Posterior vena cava (tissue), 2 donors: Measurements from ENCODE around the gene CD300C. TPM values are rescaled to one million over a fixed set of nuclear protein-coding genes. Genes with fewer than 3 reads are reported as not detected.
A peak's percentile ranks its signal among the peaks of the same experiment; 100 is the strongest.
"Not testable (repeated sequence)": the region's sequence is repeated elsewhere in the genome, so short reads cannot be mapped to it uniquely, and the experiment has no call there.

Experiments used
- DNase-seq: peaks from one replicate; pipeline ENCODE4 v3.0.0-alpha.2; 2020; ENCODE audit warnings: low spot score
- intact Hi-C, 2 donors: fragments of 100-400 bp; cut with DNase I; formaldehyde crosslinking; loops; one replicate each; pipeline versions ENCODE4 v1.14.1 to v1.14.2; 2022 to 2023
- total RNA-seq, 2 donors: library from RNA; stranded (reverse); fragmentation: NEBNext Ultra II Directional; extraction: Animal tissue kit (Norgen Biotek cat#: 25700); gene quantifications; one replicate each; pipeline ENCODE4 v1.2.1, GENCODE V29; 2021
- donor health status: DM: yes; HTN: yes; CAD: no.
- donor health status: DM: yes; HTN: yes; CAD: no.

The CD300C gene
- total RNA-seq, 2 donors from 2014 or later, result 2.1 to 4.7 TPM

DNA sequence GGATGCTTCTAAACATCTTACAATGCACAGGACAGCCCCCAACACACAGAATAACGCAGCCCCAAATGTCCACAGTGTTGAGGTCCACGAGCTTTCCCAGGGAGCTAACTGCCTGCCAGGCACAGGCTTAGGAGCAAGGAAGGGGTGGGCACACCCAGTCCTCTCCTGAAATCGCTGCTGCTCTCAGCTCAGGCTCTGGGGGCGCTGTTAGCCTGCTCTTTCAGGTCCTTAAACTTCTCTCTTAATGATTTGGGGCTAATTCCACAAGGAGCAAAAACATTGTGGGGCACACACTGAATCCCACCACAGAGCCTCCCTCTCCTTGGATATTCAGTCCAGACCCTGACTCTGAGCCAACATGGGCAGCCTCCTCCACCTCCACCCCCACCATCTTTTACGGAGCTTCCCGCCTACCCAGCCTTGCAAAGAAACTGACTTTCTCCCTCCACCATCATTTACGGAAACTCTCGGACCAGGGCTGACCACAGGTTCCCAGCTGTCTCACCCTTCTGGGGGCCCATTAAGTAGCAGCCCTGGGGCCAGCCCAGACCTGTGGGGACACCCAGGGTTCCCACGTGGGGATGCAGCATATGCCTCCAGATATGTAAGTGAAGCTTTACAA lies 20.3 kb upstream of the CD300C start:
- intact Hi-C loops, result no loop called here
- DNase-seq, result no peak

DNA sequence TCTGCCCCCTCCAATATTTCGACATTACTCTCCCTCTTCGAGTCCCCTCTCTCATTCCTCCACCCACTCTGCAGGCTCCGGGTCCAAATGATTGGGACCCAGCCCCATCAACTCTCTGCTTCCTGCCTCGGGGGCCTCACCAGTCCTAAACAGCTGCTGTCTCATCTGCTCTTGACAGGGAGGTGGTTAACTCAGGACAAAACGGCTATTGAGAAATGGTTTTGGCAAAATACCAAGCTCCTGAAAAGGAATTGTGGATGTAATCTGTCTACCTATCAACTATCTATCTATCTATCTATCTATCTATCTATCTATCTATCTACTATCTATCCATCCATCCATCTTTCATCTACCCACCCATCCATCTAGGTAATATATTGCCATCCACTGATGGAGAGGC lies 19.2 kb upstream of the CD300C start:
- intact Hi-C loops, result no loop called here
- no peak for DNase-seq

DNA sequence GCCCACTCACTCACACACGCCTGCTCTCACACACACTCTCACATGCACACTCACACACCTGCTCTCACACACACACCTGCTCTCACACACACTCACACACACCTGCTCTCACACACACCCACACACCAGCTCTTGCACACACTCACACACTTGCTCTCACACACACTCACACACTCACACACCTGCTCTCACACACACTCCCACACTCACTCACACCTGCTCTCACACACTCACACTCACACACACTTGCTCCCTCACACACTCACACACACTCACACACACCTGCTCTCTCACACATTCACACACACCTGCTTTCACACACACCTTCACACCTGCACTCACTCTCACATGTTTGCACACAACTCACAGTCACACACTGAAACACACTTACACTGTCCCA lies 17.4 kb upstream of the CD300C start:
- intact Hi-C loops, result no loop called here

DNA sequence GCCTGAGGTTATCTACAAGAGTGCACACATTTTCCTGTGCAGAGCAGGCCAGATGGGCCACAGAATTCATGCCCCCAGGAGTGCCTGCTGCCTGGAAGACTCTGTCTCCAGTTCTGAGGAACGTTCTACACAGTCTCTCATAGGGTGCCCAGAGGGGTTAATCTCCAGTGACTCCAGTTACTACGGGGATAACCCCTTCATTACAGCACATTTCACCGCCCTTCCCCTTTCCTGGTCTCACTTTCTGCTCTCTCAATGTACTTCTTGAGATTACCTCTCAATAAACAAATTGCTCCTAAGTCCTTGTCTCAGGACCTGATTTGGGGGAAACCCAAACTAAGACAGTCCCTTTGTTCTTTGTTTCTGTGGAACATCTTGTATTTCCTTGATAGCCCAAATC lies 15.7 kb upstream of the CD300C start:
- intact Hi-C loops, result no loop called here
- DNase-seq, result no peak

More for the DNA sequence above, 17.4 kb upstream of the CD300C start:
- DNase-seq, result no peak

DNA sequence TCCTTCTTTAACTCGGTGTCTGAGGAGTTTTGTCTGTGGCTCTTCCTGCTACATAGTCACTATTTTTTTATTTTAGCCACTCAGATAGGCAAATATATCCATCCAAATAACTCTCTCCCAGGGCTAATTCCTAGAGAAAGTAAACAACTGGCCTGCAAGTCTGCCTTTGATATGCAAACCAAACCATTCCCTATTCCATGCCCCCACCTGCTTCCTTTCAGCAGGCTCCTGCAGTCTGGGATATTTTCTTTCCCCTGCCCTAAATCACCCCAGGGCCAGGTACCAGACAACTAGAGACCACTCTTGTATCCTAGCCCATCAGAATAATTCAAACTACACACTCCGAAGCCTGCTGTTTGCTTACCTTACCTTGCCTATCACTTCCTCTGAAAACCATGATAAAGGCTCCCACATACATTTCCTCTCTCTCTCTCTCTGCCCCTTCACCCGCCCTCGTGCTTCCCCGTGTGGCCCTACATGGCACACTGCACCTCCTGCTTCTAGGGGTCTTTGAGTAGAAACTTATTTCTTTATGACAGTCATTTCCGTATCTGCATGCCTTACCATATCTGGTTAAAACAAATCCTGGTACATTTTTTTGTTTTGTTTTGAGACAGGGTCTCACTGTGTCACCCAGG lies 13.1 kb upstream of the CD300C start:
- intact Hi-C loops, result no loop called here
- DNase-seq, result peak; percentile 26

DNA sequence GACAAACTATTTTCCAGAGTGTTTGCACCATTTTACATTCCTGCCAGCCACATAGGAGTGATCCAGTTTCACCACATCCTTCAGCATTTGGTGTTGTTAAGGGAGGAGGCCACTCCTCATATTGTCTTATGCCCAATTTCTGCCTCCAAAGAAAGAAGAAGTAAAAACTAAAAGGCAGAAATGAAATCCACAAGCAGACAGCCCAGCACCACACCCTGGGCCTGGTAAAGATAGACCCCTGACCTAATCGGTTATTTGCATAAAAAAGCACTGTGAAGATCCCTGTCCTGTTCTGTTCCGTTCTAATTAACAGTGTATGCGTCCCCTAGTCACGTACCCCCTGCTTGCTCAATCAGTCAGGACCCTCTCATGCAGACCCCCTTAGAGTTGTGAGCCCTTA lies 12.5 kb upstream of the CD300C start:
- intact Hi-C loops, DNase-seq: not testable (repeated sequence)

DNA sequence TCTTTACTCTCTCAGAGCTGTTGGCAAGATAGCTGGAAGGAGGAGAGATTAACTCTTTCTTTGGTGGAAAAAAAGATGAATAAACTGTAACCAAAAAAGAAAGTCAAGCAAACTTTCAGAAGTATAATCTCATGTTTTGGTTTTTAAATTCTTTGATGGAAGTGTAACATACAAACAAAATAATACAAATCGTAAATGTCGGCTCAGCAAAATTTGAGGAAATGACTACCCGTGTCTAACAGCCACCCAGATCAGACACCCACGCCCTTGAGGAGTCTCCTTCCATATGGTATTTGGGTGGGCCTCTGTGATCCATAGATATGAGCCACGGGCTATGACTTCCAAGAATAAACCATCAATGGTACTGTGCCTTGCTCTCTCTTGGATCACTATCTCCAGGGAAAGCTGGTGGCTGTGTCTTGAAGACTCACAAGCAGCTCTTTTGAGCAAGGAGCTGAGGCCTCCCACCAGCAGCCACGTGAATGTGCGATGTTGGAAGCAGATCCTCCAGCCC lies 9.6 kb upstream of the CD300C start:
- DNase-seq, result peak; percentile 62
- intact Hi-C loops, result no loop called here

DNA sequence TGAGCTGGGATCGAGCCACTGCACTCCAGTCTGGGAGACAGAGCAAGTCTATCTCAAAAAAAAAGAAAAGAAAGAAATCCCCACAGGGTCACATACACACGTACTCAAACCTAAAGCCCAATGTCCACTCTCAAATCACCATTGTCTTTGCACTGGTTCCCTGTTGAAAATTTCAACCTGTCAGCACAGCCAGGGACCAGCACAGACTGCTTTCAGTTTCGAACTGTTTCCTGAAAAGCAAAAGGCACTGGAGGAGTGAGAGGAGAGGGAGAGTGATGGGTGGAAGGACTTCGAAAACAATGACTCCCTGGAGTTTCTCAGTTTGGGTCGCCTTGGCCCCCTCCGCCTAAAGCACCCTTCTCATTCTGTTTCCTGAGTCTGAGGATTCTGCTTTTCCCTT lies 9.0 kb upstream of the CD300C start:
- no peak for DNase-seq

DNA sequence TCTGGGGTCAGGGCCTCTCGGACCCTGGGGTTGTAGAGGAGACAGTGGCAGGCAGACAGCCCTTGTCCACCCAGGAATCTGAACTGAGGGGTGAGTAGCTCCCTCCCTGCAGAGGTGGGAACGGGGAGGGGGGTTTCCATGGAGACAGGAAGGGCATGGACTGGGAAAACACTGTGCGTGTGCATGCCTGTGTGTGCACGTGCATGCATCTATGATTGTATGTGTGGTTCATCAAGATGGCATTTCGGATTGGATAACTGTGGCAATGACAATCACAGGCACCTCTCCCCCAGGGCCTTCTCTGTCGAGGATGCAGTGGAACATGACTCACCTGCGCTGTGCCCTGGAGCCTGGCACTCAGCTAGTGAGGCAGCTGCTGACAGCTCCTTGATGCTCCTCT lies 6.1 kb upstream of the CD300C start:
- intact Hi-C loops, result no loop called here
- DNase-seq, result peak; percentile 62

More for the DNA sequence above, 9.0 kb upstream of the CD300C start:
- intact Hi-C loops, result no loop called here

DNA sequence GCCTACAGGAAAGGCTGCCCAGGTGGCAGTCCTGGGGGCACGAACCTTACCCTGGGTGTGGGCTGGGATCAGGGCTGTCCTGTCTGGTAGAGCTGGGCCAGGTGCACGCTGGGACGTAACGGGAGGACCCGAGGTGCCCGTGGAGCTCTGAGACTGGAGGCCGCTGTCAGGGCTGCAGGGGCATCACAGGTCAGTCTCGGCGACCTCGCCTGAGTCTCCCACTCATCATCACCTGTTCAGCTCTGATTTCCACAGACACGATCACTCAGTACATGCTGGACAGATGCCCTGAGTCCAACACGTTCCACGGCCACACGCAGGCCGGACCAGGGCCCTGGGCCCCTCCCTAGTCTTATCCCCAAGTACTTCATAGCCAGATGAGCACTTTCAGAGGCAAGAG lies 4.7 kb upstream of the CD300C start:
- intact Hi-C loops, result no loop called here
- DNase-seq, result no peak

DNA sequence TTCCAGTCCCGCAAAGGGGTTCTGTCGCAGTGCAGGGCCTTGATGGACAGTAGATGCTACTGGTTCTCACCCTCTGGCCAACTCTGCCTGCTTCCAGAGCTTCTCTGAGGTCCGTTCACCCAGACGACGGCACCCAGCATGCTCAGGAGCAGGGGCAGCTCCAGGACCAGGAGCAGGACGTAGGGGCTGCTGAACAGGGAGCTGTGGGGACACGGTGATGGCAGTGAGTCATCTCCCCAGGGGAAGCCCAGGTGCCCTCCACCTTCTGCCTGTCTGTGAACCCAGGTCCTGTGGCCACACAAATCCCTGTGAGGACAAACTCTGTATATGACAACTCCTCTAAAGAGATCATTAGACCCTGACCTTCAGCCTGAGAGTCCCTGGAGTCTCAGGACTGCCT lies 3.4 kb upstream of the CD300C start:
- intact Hi-C loops, result no loop called here

DNA sequence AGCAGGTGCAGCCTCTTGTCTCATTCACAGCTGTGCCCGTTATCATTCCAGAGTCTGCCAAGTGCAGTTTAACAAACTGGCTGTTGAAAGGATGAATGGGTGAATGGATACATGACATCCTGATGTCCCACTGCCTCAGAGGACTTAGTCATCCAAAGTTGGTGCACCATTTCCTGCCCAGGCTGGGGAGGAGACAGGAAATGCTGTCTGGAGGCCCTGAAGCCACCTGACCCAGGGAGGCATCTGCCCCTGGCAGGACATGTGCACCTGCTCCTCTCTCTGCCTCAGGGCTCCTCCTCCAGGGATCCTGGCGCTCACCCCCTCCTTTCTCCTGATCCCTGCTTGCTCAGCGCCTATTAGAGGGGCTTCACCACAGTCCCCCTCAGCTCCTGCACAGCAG lies 1.8 kb upstream of the CD300C start:
- DNase-seq, result peak; percentile 50
- intact Hi-C loops, result no loop called here

More for the DNA sequence above, 3.4 kb upstream of the CD300C start:
- peak; percentile 63 for DNase-seq

DNA sequence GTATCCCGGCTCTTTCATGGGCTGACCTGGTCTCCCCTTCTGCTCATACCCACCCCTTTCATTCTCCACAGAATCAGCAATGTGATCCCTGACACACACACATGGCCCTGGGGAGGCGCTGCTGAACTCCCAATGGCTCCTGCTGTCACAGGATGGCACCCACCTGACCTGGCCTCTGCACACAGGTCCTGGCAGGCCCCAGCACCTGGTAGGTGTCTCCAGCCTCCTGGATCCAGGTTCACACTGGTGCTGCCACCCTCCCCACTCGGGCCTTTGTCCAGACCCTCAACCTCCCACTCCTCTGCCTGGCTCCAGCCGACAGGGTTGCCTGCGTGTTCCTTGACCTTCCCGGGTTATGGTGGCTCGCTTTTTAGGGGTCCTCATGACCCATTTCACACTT lies 1.3 kb upstream of the CD300C start:
- DNase-seq, result peak; percentile 58
- intact Hi-C loops, result no loop called here

DNA sequence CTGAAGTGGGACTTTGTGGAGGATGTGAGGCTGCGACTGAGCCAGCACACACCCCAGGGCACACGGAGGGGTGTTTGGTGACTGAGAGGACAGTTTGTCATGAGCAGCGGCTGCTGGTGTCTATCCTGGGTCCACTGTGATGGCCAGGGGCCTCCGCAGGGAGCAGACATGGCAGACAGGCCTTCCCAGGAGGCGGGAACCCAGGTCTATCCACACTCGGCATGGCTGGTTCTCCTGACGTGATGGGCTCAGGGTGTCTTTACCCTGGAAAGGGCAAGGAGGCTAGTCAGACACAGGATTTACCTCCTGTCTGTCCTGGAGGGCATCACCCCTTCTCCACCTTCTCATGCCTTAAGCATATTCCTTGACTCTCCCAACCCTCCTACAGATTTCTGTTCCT lies 671 bp upstream of the CD300C start:
- peak; percentile 73 for DNase-seq
- intact Hi-C loops, result no loop called here

DNA sequence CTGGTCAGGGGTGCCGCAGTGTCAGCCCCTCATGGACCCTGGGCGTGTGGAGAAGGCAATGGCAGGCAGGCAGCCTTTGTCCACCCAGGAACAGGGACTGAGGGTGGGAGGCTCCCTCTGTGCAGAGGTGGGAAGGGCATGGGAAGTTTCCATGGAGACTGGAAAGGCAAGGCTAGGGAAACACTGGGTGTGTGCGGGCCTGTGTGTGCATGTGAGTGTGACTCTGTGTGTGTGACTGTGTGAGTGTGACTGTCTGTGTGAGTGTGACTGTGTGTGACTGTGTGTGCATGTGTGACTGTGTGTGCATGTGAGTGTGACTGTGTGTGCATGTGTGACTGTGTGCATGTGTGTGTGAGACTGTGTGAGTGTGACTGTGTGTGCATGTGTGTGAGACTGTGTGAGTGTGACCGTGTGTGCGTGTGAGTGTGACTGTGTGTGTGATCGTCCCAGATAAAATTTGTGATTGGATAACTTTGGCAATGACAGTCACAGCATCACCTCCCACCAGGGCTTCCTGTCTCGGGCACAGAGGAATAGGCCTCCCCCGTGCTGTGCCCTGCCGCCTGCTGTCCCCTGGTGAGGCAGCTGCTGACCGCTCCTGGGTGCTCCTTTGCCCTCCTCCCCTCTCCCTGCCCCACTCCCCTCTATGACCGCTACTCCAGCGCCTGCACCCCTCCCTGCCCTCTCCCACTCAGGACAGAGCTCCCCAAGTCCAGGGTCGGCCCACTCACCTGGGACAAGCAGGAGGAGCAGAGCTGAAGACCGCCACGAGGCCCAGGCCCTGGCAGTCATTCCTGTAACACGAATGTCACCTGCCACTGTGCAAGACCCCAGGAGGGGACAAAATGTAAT lies 698 bp downstream of the CD300C start:
- intact Hi-C loops, result no loop called here
- peak; percentile 68 for DNase-seq

DNA sequence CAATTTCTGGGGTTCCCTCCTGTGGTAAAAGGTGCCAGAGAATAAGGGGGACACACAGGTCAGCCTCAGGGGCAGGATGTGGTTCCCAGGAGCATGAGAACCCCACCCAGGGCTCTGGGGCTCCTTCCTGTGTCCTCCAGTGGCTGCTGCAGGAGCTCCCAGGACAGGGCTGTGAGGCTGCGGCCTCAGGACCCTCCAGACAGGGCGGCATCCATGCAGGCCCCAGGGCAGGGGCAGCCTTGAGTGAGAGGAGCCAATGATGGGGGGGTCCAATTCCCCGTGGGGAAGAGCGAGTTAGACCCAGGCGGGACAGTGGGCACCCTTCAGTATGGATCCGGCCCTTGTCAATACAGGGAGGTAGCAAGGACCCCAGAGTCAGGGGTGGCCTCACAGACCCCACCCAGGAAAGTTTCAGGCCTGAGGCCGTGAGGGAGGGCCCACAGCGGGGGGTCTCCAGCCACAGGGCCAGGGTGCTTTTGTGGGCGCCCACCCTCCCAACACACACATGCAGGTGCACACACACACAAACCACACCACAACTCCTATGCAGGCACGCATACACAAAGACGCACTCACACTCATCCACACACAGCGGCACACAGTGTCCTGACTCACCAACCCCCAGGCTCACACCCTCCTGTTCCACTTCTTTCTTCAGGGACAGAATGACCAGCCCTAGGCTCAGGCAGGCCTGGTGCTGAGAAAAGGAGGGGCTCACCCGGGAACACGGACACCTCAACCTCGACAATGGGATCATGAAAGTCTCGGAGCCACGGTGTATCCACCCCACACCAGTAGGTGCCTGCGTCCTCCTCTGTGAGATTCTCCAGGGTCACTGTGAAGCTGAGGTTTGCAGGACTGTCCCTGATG lies 1.8 kb downstream of the CD300C start:
- DNase-seq, result peak; percentile 76
- intact Hi-C loops, result no loop called here

DNA sequence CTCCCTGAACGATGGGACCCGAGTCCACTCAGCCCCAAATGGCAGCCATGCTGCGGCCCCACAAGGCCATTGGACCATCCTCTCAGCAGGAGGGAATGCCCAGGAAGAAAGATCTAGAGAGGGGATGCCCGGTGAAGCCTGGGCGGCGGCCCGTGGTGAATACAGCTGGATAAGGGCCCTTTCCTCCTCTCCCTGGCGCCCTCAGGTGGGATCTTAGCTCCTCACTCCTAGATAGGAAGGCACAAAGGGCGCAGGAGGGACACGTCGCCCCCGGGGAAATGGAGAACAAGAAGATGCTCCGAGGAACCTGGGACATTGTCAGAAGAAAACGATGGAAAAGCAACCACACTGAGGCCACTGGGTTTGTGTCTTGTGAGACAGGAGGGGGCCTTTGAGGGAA lies 2.5 kb downstream of the CD300C start:
- DNase-seq, result peak; percentile 58

DNA sequence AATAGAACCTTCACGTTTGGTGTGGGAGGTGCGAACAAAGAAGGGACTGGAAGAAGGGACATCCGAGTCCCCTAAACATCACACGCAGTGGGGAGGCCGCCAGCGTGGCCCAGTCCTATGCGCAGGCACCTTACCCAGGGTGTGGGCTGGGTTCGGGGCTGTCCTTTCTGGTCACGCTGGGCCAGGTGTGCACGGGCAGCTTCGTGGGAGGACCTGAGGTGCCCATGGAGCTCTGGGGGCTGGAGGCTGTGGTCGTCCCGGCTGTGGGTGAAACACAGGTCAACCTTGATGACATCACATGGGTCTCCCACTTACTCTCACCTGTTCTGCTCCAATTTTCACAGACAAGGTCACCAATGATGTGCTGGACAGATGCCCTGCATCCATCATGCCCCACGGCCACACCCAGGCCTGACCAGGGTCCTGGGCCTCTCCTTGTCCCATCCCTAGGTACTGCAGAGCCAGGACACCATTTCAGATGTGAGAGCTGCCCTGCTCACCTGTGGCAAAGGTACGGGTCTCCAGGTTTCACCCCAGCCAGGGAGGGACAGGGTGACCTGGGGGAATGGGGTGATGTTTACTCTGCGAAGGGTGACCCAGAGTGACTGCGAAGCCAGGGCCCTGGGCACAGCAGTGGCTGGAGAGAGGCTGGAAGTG lies 3.1 kb downstream of the CD300C start:
- DNase-seq, result peak; percentile 78

More for the DNA sequence above, 2.5 kb downstream of the CD300C start:
- intact Hi-C loops, result no loop called here

DNA sequence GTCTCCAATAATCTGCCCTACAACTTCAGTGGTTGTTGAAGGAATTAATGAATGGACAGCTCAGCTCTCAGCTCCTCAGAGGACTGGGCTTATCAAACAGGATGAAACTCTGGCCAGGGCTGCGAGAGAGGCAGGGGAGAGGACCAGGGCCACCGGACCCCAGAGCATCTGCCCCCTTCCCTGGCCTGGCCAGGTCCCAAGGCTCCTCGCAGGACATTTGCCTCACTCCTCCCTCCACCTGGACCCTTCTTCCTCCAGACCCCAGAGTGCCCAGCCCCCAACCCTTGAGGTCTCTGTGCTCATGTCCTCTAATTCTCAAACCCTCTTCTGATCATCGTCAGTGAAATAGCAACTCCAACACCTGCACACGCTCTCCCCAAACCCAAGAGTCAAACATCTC lies 3.7 kb downstream of the CD300C start:
- intact Hi-C loops, result no loop called here
- DNase-seq, result peak; percentile 60

More for the DNA sequence above, 3.1 kb downstream of the CD300C start:
- intact Hi-C loops, result no loop called here
